GM18519 (cell line): ENCODE results near the gene CCDC157.
"Not testable (repeated sequence)": the region's sequence is repeated elsewhere in the genome, so short reads cannot be mapped to it uniquely, and the experiment has no call there.

Experiments
- ATAC-seq: cut with Tn5 transposase; IDR thresholded peaks from one replicate; pipeline ENCODE4 v1.9.1; 2021; ENCODE audit warnings: mild to moderate bottlenecking, moderate library complexity; ENCODE audit not compliant: unreplicated experiment, low FRiP score

Gene CCDC157

GRCh38 chr22:30325724-30326254 lies 31.0 kb upstream of the CCDC157 start:
- no peak for ATAC-seq

DNA sequence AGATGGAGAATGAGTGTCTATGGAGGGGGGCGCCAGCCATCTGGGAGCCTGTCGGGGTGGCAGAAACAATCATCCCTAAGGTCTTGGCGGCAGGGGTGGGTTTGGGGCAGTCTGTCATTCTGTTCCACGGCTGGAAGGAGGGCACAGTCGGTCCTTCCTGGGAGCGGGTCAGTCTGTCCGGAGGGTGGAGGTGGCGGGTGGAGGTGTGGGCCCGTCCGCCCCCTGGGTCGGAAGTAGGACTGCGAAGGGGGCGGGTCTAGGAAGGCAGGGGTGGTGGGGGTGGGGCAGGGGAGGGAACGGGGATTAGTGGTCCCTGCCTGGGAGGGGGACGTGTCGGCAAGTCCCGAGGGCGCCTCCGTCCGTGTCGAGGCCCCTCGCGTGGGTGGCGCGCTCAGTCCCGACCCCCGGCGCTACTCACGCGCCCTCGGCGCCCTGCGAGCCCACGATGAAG lies 30.5 kb upstream of the CCDC157 start:
- ATAC-seq = no peak

DNA sequence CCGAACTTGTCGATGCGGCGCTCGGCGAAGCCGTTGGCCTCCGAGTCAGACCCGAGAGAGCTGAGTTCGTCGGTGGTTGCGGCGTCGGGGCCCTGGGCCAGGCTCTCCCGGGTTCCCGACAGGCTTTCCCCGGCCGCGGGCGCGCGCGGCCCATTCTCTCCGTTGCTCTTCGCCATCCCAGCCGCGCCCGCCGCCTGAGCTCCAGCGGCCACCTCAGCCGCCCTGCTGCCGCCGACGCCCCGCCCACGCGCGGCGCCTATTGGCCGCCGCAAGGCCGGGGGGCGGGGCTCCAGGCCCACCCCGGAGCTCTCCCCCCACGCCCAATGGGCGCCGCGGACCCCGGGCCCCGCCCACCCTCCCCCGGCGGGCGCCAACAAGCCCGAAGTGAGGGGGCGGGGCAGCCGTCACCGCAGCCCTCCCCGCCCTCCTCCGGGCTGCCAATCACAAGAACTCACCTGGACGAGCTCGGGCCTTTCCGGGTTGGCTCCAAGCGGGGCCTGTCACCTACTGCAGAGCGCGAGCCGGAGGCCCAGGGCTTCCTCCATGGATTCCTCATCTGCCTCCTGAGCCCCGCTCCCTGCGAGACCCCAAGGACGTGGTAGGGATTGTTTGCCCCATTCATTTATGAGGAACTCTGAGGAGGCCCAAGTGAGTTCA lies 30.0 kb upstream of the CCDC157 start, which contains the start of gene TBC1D10A:
Gene TBC1D10A, minus strand, starts transcription at position 236 of the 657 bp plus-strand sequence. Its CDS starts 60 bp downstream, at position 176.
- peak; percentile 70 for ATAC-seq

GRCh38 chr22:30327864-30328345 lies 28.9 kb upstream of the CCDC157 start:
- no peak for ATAC-seq

DNA sequence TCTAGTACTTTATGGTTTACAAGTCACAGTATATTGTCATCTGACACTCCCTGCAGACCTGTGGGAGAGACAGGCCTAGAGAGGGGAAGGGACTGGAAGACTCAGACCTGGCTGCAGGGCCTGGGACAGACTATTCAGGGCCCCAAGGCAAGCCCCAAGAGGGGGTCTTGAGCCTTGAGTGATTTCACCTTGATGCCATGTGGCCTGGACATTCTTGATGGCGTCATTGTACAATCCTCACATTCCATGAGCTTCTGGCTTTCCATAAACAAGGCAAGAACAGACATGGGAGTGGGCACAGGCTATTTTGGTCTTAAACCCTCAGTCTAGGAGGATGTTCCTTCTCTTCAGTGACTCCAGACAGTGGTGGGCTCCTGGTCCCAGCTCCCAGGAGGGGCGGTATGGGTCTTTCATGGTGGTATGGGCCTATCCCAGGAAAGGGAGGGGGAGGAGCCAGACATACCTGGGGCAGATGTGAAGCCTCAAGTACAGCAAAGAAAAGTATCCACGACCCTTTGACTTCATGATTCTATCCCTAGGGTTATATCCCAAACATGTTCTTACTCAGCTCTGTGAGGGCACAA lies 28.2 kb upstream of the CCDC157 start:
- ATAC-seq = no peak

- ATAC-seq = no peak
These were observed 24.3 kb upstream of the CCDC157 start for GRCh38 chr22:30332551-30332950.

- ATAC-seq = no peak
These were observed 23.7 kb upstream of the CCDC157 start for GRCh38 chr22:30332994-30333706.

DNA sequence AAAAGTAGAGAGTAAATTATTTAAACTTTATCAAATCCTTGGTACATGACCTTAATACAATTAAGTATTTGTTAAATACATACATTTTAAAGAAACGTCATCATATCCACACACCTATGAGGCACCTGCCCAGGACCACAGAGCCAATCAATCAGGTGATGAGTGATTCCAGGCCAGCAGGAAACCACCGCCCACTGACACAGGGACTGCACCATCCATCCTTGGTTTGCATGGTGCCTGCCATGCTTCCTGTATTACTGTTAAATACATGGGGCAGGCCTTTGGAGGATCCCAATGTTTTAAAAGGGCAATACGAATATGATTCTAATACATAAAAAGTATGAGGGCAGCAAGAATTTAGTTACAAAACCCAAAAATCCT lies 23.1 kb upstream of the CCDC157 start:
- no peak for ATAC-seq

DNA sequence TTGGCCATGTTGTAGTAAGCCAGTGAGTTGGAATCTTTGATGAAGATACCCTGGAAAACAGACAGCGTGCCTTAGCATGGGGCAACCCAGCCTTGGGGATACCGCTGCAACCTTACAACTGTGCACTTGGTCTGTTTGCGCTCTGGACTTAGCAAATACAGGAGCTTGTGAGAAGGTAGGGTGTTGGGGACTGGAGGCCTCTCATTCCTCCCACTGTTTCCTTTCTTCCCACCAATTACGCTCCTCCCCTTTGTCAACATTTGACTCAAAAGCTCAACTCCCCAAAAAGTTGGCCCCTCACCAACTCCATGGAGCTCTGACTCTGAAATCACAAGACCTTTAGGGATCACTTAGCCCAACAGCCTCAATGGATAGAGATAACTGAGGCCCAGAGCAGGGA lies 22.2 kb upstream of the CCDC157 start:
- ATAC-seq = no peak

GRCh38 chr22:30335236-30335635 lies 21.6 kb upstream of the CCDC157 start:
- ATAC-seq = no peak

- ATAC-seq = no peak
These were observed 19.9 kb upstream of the CCDC157 start for GRCh38 chr22:30336752-30337460.

DNA sequence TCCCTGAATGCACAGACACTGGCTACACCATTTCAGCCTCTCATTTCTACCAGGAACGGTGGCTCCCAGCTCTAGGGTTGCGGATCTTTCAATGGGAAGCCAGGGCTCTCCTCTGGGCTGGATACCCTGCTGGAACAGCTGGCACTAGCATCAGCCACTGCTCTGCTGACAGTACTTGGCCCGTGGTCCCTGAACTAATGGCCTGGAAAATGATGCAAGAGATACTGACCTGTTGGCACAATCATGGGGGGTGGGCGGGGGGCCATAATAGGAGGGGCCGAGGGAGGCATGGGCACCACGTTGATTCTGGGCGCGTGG lies 19.4 kb upstream of the CCDC157 start:
- ATAC-seq = no peak

DNA sequence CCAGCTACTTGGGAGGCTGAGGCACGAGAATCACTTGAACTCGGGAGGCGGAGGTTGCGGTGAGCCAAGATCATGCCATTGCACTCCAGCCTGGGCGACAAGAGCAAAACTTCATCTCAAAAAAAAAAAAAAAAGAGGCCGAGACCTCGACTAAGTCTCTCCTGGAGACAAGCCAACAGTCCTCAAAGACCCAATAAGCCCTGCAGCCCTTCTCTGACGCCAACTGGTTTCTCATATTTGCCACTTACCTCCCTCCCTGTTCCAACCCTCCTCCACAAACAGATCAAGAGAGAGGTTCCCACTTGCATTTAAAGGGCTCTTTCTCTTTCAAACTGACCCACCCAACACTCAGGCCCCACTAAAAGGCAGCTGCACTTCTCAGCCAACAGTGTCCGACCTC lies 18.5 kb upstream of the CCDC157 start:
- not testable (repeated sequence) for ATAC-seq

GRCh38 chr22:30338802-30339201 lies 18.0 kb upstream of the CCDC157 start:
- ATAC-seq = no peak

DNA sequence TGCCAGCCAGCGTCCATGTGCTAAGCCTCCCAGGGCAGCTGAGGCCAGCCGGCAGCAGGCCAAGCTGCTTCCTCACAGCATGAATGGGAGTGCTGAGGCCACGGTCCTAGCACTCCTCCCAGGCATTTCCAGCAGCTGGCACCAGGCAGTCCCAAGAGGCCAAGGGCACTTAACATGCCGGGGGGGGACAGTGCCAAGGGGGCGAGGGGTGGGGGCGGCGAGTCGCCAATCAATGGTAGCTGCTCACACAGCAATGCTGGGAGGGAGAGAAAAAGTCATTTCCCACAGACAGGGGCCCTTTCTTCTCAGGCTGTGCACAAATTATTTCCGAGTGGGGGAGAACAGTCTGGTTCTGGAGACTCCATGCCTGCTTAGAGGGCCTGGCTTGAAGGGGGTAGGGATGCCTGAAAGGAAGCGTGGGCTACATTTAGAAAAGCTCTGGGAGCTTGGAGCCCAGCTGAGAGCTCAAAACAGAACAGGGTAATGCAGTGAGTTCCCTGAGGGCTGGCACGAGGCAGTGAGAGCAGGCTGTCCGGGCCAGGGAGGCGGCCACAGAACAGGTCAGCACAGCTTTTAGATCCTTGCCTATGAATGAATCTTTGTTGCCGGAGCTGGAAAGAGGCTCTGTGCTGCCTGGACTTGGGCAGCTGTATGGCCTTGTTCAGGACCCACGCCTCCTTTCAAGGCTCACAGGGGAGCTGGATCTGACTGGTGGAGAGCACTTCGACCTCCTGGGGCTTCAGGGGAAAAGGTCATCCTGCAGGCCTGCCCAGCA lies 15.7 kb upstream of the CCDC157 start:
- ATAC-seq = no peak

- ATAC-seq = no peak
These were observed 12.2 kb upstream of the CCDC157 start for GRCh38 chr22:30344447-30345200.

DNA sequence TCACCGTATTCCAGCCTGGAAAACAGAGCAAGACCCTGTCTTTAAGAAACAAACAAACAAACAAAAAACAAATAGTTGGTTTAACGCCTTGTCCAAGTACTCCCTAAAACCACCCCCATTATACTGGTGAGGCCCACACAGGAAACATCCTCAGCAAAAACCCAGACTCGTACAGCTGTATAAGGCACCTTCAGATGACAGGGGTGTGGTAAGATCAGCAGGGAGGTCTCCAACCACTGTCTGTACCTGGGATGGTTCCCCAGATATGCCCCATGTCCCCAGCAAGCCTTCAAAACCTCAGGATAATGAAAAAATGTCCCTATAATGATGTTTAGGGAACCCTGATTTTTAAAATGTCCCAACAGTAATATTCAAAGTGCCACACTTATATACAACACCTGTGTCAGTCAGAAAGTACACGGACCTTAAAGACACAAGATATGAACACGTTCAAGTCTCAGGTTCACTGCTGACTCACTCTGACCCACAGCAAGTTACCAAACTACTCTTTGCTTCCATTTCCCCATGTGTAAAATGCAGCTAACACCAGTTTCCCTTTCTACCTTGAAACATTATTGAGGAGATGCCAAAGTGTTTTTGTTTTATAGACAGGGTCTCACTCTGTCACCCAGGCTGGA lies 9.4 kb upstream of the CCDC157 start:
- ATAC-seq = no peak

- no peak for ATAC-seq
These were observed 8.4 kb upstream of the CCDC157 start for GRCh38 chr22:30348404-30348803.

- no peak for ATAC-seq
These were observed 8.0 kb upstream of the CCDC157 start for GRCh38 chr22:30348809-30349208.
